ENCODE results near the gene RAPGEF3.

GRCh38 chr12:47752552-47752951, 6.1 kb downstream of the RAPGEF3 start:
- TF ChIP-seq ZNF274 (IDR thresholded peaks at IDR 0.05; ENCODE audit: low read depth, low read length) (no peak), YY1 (IDR thresholded peaks at IDR 0.05; ENCODE audit: insufficient read depth, insufficient read length) (no peak)
